ENCODE data around the gene FABP7.

The FABP7 gene

DNA sequence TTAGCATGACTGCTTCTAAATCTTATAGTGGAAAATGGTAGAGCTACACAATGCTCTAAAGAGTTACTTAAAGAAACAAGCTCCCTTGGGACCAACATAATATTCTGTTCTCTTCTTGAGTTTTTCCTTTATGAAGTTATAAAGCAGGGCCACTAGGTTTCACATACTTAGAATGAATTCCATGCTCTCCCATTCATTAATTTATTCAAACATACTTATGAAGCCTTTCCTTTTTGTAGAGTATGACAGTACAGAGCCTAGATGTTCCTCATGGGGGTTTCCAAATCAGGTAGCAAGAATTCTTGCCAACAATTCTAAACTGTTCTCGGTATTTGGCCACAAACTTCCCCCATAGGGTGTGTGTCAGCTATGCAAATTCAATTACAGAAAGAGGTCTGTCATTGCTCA is 20.6 kb upstream of the FABP7 start:
- no peak for DNase-seq (ENCODE audit: low read depth in 1 of 2, low spot score in 1 of 2)

DNA sequence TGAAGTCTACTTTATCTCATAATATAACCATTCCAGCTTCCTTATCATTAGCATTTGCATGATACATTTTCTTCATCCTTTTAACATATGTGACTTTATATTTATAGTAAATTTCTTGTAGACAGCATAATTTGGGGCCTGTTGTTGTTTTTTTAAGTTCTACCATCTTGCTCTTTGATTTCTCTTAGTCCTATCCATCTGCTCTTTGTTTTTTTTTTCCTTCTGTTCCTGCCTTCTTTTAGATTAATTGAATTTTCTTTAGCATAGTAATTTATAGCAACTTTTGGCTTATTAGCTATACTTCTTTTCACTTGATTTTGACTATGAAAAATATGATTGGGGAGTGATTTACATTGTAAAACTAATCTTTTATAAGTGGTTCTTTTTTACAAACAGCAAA is 19.2 kb upstream of the FABP7 start:
- no peak for DNase-seq (ENCODE audit: low read depth in 1 of 2, low spot score in 1 of 2)

DNA sequence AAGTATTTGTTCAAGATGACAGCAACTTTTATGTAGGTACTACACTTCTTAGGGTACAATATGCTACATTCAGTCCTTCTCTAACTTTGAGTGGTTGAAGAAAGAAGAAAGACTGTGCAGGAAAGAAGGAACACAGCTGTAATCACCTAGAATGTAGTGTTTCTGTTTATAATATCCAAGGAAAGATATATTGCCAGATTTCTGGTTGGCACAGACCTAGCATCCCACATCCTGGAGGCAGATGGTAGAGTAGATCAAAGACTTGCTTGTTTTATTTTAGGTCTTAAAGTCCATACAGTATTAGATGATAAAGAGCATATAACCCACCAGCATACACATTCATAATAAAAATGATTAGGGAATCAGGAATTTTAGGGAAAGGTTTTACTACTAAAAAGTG is 13.3 kb upstream of the FABP7 start:
- no peak for DNase-seq (ENCODE audit: low read depth in 1 of 2, low spot score in 1 of 2)

DNA sequence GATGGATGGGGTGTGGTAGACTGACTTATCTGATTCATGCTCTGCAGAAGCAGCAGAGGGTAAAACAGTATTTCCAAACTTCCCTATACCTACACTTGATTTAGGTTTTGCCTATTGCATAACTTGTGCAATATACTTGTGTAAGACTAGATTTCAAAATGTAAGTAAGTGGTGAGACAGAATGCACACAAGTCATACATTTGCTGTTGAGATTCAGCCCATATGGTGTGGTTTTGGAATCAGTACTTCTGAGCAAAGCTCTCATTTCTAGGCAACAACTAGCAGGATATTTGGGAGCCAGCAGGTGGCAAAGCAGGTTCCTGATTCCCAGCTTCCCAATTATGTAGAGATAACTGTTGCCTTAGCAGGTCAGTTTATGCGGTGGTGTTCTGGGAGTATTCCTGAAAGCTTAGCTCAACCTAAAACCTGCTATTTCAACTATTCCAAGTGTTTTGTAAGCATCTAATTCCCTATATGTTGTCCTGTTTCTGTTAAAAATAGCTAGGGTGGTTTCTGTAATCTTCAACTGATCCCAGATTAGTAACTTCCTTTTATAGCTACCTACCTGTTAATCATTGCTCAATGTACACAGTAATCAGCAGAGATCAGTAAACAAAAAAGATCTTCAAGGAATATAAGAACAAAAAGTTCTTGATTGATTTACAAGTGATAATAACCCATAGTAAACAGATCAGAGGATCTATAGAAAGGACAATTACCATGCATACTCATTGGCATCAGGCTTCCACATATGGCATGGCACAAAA is 8.5 kb upstream of the FABP7 start:
- no peak for DNase-seq (ENCODE audit: low read depth in 1 of 2, low spot score in 1 of 2)

DNA sequence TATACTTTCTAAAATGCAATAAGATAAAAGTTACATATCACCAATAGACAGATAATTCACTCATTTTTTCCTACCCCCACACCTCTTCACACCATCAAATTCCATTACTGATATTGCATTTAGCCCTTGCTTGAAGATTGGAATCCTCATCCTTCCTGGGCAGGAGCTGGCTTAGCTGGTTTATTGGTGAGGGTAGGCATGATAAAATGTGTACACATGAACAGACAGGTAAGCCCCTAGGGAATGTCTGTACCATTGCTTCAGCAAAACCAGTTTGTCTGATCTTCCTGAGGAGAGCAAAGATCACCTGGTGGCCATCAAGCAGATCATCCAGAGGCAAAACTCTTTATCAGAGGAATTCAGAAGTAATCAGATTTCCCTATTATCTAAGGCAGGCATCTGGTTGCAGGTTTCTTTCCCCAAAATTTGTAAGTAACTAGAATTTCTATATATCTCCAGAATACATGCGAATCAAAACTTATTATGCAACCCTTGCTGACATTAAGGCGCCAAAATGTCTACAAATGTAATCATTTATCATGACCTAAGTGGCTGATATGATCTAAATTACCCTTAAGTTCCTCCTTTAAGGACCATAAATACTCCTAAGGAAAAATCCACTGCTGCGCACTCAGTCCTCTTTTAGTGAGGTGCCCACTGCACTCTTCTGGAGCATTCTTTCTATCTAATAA is 6.6 kb upstream of the FABP7 start:
- DNase-seq (ENCODE audit: low read depth in 1 of 2, low spot score in 1 of 2), result no peak

DNA sequence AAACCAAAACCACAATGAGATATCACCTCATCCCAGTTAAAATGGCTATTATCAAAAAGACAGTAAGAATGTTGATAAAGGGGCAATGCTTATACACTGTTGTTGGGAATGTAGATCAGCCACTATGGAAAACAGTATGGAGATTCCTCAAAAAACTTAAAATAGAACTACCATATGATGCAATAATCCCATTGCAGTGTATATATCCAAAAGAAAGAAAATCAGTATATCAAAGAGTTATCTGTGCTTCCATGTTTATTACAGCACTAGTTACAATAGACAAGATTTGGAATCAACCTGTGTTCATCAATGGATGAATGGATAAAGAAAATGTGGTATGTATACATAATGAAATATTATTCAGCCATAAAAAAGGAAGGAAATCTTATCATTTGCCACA is 3.5 kb upstream of the FABP7 start:
- DNase-seq (ENCODE audit: low read depth in 1 of 2, low spot score in 1 of 2), result no peak

DNA sequence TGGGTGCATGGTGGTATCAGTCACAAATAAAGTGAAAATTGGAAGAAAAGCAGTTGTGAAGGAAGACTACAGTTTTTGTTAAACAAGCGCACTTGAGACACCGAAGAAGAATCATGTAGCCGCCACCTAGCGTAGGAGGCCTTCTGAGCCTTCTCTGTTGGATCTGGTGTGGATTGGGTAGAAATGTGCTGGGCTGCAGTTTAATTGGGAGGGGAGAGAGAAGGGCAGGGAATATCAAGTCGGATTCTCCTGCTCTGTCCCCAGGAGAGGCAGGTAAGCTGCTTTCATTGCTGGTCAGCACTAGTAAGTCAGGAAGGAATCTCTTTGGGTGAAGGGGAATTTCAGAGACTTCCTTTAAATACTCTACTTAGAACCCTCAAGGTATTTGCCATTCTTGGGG is 1.2 kb upstream of the FABP7 start:
- DNase-seq (ENCODE audit: low read depth in 1 of 2, low spot score in 1 of 2), result no peak

DNA sequence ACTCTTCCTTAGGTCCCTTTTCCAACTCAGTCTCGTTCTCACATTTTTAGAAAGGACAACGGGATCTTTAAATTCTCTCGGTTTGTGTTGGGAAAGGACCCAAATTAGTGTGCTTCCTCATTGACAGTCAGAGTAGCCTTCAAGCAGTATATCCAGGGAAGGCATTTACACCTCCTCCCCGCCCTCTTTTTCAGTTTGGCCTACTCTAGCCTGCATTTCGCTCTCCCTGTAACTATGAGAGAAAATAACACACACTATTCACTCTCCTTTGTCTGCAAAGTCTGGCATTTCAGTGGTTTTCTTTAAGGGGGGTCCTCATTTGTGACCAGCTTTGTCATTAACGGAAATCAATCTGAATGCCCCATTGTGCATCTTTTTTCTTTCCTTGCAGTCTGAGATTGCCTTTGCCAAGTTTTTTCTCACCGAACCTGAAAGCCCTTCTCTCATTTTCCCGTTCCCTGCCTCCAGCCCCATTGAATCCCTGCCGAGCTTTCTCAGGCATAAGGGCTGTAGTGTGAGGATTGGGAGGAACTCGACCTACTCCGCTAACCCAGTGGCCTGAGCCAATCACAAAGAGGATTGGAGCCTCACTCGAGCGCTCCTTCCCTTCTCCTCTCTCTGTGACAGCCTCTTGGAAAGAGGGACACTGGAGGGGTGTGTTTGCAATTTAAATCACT is 393 bp upstream of the FABP7 start:
- no peak for DNase-seq (ENCODE audit: low read depth in 1 of 2, low spot score in 1 of 2)

DNA sequence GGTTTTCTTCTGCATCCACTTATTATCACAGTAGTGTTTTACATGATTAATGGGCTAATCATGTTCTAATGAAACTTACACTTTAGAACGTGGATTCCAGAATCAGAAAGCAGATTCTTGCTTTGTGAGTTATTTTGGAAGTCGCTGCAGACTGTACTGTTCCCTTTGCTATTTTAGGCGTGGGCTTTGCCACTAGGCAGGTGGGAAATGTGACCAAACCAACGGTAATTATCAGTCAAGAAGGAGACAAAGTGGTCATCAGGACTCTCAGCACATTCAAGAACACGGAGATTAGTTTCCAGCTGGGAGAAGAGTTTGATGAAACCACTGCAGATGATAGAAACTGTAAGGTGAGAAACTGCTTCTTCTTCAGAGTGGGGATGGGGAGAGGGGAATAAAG is 598 bp downstream of the FABP7 start:
- no peak for DNase-seq (ENCODE audit: low read depth in 1 of 2, low spot score in 1 of 2)

DNA sequence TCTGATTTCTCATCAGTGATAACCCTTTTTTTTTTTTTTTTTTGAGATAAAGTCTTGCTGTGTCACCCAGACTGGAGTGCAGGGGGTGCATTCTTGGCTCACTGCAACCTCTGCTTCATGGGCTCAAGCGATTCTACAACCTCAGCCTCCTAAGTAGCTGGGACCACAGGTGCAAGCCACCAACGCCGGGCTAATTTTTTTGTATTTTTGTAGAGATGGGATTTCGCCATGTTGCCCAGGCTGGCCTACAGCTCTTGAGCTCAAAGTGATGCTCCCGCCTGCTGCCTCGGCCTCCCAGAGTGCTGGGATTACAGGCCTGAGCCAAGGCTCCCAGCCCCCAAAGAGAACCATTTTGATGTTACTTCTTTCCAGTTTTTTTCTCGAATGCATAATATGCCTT is 2.2 kb downstream of the FABP7 start:
- no peak for DNase-seq (ENCODE audit: low read depth in 1 of 2, low spot score in 1 of 2)

DNA sequence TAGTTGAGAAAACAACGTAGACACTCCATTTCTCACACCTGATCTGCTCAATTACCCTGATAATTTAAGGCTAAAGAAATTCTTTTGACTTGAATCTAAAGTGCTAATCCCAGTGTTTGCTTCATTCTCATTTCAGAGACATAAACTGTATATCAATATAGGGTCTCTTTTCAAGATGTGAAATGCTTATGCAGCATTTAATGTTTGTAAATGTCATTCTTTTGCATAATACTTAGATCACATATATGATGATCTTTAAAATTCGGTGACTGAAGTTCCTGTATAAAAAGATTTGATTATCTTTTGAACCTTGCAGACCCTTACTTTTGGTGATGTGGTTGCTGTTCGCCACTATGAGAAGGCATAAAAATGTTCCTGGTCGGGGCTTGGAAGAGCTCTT is 3.9 kb downstream of the FABP7 start:
- no peak for DNase-seq (ENCODE audit: low read depth in 1 of 2, low spot score in 1 of 2)

DNA sequence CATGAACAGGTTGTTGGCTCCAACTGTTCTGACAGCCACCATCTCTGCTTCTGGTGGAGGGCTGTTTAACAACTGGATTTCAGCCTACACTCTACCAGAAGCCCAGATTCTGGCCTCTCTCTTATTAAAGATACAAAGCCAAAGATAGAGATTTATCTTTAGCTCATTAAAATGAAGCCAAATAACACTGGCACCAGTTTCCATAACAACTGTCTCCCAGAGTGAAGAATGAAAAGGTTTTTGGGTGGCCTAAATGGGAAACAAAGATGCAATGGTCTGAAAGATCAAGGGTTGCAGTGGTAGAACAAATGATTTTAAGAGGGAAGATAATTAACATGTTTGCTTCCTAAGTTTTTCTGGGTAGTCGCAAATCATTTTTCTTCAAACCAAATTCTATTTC is 6.4 kb downstream of the FABP7 start:
- DNase-seq (ENCODE audit: low read depth in 1 of 2, low spot score in 1 of 2), result no peak

DNA sequence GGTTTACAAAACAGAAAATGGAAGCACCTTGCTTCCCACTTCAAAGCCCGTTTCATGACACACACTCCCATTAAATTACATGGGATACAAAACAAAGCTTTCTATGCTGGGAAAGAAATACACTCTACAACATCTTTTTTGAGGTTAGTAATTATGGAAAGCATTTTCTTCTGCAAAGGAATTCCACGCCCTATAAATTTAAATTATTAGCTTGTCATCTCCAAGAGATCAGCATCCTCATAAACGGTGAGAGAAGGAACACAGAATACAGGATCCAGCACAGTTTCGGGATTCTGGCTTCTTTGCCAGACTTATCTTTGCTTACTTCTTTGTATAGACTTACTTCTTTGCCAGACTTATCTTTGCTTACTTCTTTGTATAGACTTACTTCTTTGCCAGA is 8.2 kb downstream of the FABP7 start:
- no peak for DNase-seq (ENCODE audit: low read depth in 1 of 2, low spot score in 1 of 2)

DNA sequence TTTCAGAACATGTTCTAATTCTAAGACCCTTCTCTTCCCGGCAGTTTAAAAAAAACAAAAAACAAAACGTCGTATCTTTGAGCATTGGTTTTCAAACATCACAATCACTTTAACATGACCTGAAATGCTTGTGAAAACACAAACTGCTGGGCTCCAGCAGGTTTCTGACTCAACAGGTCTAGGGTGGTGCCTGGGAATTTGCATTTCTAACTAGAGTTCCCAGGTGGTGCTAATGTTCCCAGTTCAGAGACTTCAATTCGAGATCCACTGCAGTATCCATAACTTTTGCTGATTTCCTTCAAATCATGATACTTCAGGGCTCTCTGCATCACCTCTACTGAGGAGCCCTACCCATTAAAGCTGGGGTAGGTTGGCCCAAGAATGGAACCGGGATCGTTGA is 8.7 kb downstream of the FABP7 start:
- no peak for DNase-seq (ENCODE audit: low read depth in 1 of 2, low spot score in 1 of 2)

DNA sequence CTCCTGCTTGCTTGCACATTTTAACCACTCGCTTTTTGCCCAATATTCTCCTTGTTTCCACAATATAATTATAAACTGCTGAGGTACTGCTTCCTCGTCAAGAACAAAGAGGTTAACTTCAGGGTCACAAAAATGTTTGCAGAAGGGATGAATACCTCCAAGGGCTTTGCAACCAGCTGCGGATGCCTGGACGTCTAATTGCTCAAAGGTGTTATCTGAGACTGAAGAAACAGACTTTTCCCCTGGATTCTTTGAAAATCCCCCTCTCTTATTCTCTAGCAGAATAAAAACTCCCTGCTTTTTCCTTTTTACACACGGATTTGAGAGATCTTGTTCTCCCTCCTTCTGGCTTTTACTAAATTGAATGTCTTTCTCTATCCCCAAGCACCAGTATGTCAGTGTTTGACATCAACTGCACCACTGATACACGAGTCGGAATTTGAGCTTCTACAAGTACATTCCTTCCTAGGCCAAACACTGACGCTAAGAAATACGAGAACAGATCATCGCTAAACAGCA is 9.2 kb downstream of the FABP7 start:
- no peak for DNase-seq (ENCODE audit: low read depth in 1 of 2, low spot score in 1 of 2)

DNA sequence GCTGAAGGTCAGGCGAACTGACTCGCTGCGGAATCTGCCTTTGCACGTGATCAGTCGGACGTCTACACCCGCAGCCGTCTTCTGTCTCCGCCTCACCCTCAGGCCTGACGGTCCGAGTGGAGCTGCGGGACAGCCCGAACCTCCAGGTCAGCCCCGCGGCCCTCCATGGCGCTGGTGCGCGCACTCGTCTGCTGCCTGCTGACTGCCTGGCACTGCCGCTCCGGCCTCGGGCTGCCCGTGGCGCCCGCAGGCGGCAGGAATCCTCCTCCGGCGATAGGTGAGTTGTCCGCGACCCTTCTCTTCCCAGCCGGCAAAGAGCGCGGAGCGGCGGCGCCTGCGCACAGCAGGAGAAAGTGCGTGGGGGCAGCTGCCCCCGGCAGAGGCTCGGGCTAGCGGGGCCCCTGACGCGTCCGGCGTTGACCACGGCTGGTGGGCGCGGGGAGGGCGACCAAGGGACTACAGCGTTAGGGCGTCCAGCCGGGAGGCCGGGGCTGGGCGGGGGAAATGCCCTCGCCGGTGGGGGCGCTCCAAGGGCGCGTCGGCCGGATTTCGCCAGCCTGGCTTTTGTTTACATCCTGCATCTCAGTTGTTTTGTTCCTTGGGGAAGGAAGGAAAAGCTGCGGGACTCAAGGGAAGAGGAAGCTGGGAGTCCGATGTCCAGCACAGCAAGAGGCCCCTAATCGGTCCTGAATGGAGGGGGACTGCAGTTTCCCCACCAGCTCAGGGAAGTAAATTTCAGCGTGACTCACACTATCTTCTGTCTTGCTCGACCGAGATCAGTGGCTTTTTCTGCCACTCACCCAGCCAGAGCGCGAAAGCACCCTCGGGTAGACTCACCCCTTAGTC is 9.9 kb downstream of the FABP7 start, which contains the start of gene SMPDL3A:
SMPDL3A (plus strand) TSS at position 77 of the 846 bp plus-strand sequence; CDS start at position 166, 89 bp downstream.
- DNase-seq (ENCODE audit: low read depth in 1 of 2, low spot score in 1 of 2), result no peak

DNA sequence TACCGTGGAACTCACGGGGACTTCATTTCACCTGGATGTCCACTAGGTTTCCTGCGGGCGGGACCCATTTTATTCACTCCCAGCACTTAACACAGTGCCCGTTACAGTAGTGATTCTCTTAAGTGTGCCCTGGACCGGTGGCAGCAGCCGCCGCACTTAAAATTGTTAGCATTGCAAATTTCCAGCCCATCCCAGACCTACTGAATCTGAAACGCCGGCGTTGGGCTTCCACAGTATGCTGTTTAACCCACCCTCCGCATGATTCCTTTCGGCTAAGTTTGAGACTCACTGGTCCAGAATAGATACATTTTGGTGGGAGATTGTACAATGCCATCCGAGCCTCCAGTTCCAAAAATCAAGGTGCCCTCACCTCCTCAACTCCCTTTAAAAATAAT is 10.5 kb downstream of the FABP7 start:
- no peak for DNase-seq (ENCODE audit: low read depth in 1 of 2, low spot score in 1 of 2)

DNA sequence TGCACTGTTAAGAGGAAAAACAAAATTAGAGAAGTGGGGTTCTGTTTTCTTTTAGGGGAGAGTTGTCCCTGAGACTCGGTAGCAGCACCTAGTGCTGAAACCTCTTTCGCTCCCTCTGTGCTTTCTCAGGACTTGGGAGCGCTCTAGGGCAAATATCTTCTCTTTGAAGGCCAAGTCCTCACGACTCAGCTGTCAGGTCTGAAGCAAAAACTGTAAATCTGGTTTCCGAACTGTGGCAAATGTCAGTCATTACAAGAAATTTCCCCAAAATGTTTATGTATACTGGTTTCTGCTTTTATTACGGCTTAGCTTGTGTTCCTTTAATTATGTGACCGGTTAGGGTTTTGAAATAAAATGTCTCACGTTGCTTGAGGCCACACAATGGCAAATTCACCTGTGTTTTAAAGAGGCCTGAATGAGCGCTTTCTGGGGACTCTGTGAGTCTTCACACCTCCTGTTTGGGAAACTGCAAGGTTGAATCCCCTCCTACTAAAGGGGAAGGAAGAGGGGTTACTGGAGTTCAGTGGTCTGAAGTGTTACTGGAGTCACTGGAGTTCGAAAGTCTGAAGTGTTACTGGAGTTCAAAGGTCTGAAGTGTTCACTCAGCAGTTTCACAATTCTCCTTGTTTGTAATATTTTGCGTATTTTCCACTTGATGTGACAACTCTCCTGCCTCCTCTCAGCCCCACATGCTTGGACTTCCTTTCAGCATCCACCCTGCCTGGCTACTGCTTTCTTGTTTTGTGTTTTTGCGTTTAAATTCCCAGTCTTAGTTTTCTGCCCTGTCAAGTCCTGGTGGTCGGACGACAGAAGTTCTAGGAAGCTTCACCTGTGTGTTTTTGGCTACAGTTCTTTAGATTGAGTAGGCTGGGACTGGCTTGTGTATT is 11.2 kb downstream of the FABP7 start:
- no peak for DNase-seq (ENCODE audit: low read depth in 1 of 2, low spot score in 1 of 2)

DNA sequence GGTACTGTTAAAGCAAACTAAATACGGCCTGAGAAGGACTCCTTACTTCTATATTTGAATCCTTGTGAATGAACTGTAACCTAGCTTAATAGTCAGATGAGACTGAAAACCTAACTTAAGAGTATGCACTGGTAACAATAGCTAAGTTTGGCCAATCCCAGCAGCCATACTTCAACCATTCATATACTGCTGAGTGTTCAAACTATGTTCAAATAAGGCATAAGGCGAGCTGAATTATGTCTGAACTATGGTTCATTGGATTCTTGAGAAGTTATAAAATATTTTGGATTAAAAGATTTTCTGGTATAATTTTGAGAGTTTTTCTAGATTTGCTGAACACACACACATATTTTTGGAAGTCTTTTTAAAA is 11.8 kb downstream of the FABP7 start:
- DNase-seq (ENCODE audit: low read depth in 1 of 2, low spot score in 1 of 2), result no peak

DNA sequence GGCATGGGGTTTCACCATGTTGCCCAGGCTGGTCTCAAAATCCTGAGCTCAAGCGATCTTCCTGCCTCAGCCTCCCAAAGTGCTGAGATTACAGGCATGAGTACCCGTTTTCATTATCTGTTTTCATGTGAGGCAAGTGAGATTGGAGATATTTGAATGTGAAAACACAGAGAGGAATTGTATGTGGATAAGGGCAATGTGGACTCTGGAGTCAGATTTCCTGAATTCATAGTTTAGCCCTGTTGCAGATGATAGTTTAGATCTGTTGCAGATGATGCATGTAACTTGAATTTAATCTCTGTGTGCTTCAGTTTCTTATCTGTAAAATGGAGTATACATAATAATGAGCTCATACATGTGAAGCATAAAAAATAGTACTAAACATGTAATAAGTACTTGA is 13.2 kb downstream of the FABP7 start:
- DNase-seq (ENCODE audit: low read depth in 1 of 2, low spot score in 1 of 2), result no peak

All from activated T-helper 1 cell treated with anti-CD3 and anti-CD28 coated beads, Interleukin-2, amount 50 U/mL, for 16 hours (primary cell).